Nephron (organoid): ENCODE results near the gene VPS26C.

ENCODE experiments used
- H3K27ac Mint-ChIP-seq, 3 experiments: 2 replicates each; pipeline ENCODE4 v1.8.0; 2020; ENCODE audit warnings: mixed read lengths in 3 of 3, mild to moderate bottlenecking in 2 of 3, moderate library complexity in 1 of 3
- H3K27me3 Mint-ChIP-seq: 2 replicates; pipeline ENCODE4 v1.8.0; 2021; ENCODE audit warnings: low read depth, mild to moderate bottlenecking, moderate library complexity, mixed read lengths
- H3K36me3 Mint-ChIP-seq: 2 replicates; pipeline ENCODE4 v1.8.0; 2020; ENCODE audit warnings: low read depth, mixed read lengths
- H3K4me1 Mint-ChIP-seq: 2 replicates; pipeline ENCODE4 v1.8.0; 2020; ENCODE audit warnings: mixed read lengths
- H3K4me3 Mint-ChIP-seq, 3 experiments: 2 replicates each; pipeline ENCODE4 v1.8.0; 2020; ENCODE audit warnings: mild to moderate bottlenecking in 3 of 3, mixed read lengths in 3 of 3, moderate library complexity in 2 of 3
- H3K9me3 Mint-ChIP-seq: 2 replicates; pipeline ENCODE4 v1.8.0; 2020; ENCODE audit warnings: mixed read lengths
- TF ChIP-seq, protein P1 (sequence below), 3 experiments: fragments of 200-600 bp; sonication (generic); IDR thresholded peaks; one replicate each; pipeline ENCODE4 v1.5.0; 2021; ENCODE audit warnings: antibody characterized with exemption in 3 of 3; ENCODE audit not compliant: unreplicated experiment in 3 of 3

The VPS26C gene

GRCh38 chr21:37195610-37196009 lies 71.5 kb downstream of the VPS26C start:
- Mint-ChIP-seq H3K4me3 (no peak overlapping the region), H3K27ac (no peak overlapping the region), H3K9me3 (no peaks in the 10 kb centered on the region), H3K36me3 (peaks cover 84% of the 10 kb centered on the region), H3K27me3 (no peaks in the 10 kb centered on the region), H3K4me1 (no peaks in the 10 kb centered on the region)
- TF ChIP-seq, protein P1, sequence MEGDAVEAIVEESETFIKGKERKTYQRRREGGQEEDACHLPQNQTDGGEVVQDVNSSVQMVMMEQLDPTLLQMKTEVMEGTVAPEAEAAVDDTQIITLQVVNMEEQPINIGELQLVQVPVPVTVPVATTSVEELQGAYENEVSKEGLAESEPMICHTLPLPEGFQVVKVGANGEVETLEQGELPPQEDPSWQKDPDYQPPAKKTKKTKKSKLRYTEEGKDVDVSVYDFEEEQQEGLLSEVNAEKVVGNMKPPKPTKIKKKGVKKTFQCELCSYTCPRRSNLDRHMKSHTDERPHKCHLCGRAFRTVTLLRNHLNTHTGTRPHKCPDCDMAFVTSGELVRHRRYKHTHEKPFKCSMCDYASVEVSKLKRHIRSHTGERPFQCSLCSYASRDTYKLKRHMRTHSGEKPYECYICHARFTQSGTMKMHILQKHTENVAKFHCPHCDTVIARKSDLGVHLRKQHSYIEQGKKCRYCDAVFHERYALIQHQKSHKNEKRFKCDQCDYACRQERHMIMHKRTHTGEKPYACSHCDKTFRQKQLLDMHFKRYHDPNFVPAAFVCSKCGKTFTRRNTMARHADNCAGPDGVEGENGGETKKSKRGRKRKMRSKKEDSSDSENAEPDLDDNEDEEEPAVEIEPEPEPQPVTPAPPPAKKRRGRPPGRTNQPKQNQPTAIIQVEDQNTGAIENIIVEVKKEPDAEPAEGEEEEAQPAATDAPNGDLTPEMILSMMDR (IDR thresholded peaks at IDR 0.05; ENCODE audit: unreplicated experiment in 3 of 3), result no peak

DNA sequence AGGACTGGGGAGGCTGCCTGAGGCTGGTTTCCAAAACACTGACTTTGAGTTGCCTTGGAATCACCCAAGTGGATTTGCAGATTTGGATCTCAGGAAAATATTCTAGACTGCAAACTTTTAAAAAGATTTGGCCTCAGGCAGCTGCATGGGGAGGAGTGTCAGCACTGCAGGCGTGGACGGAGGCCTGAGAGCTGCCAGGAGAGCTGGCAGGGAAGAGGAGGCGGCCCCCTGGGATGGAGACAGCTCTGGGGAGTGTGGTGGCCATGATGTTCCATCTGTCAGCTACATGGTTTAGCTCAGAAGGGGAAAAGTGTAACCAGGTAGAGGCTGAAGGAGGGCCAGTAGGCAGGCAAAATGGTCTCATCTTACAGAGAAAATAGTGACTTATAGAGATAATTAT lies 72.1 kb downstream of the VPS26C start:
- Mint-ChIP-seq H3K27me3 (no peaks in the 10 kb centered on the region), H3K27ac (no peak overlapping the region), H3K4me1 (no peaks in the 10 kb centered on the region), H3K4me3 (no peak overlapping the region), H3K36me3 (peaks cover 83% of the 10 kb centered on the region), H3K9me3 (no peaks in the 10 kb centered on the region)
- TF ChIP-seq, protein P1 (IDR thresholded peaks at IDR 0.05; ENCODE audit: unreplicated experiment in 3 of 3), result no peak

DNA sequence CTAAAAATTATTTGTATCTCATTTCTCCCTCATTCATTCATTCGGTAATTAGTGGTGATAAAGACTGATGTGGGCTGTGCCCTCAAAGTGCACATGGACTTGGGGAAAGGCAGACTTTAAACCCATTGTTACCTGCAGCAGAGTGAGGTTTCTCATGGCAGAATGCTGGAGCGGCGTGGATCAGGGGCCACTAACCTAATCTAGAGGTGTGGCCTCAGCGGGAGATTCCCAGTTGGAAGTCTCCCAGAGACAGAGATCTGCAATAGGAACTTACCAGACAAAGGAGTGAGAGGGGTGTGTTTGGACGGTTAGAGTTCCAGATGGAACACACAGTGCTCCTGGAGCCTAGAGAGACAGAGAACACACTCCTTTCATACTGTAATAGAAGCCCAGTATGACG lies 73.5 kb downstream of the VPS26C start:
- H3K9me3 Mint-ChIP-seq, result no peaks in the 10 kb centered on the region
- no peaks in the 10 kb centered on the region for H3K27me3 Mint-ChIP-seq
- H3K27ac Mint-ChIP-seq, result peak overlapping the region in 1 of 3 experiments; percentile 6
- TF ChIP-seq, protein P1 (IDR thresholded peaks at IDR 0.05; ENCODE audit: unreplicated experiment in 3 of 3), result no peak
- H3K4me1 Mint-ChIP-seq, result no peaks in the 10 kb centered on the region
- H3K36me3 Mint-ChIP-seq, result peaks cover 83% of the 10 kb centered on the region
- no peak overlapping the region for H3K4me3 Mint-ChIP-seq

- Mint-ChIP-seq H3K27me3 (no peaks in the 10 kb centered on the region), H3K27ac (peak overlapping the region in 2 of 3 experiments; percentile 6 to 42), H3K9me3 (no peaks in the 10 kb centered on the region), H3K4me3 (no peak overlapping the region), H3K36me3 (peaks cover 82% of the 10 kb centered on the region), H3K4me1 (no peaks in the 10 kb centered on the region)
- TF ChIP-seq, protein P1 (IDR thresholded peaks at IDR 0.05; ENCODE audit: unreplicated experiment in 3 of 3), result no peak
Observed at GRCh38 chr21:37193006-37193405, 74.1 kb downstream of the VPS26C start.

GRCh38 chr21:37192019-37192418 lies 75.1 kb downstream of the VPS26C start:
- Mint-ChIP-seq H3K9me3 (no peaks in the 10 kb centered on the region), H3K4me1 (no peaks in the 10 kb centered on the region), H3K4me3 (no peak overlapping the region), H3K27ac (no peak overlapping the region), H3K36me3 (peaks cover 79% of the 10 kb centered on the region), H3K27me3 (no peaks in the 10 kb centered on the region)
- TF ChIP-seq, protein P1 (IDR thresholded peaks at IDR 0.05; ENCODE audit: unreplicated experiment in 3 of 3), result no peak

DNA sequence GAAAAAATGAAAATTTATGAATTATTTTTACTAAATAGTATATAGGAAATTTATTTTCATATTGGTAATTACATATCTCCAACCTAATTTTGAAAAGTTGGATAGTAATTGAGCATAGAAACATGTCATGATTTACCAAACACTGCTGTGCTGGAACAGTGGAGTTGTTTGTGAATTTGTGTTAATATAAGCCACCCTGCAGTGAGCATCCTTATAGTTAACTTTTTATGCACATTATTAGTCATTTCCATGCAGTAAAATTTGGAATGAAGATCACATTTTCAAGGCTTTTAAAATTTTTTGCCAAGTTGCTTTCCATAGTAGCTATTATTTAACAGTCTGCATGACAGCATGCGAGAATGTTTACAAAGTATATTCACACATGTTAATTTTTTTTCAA lies 78.3 kb downstream of the VPS26C start:
- H3K4me1 Mint-ChIP-seq, result no peaks in the 10 kb centered on the region
- TF ChIP-seq, protein P1 (IDR thresholded peaks at IDR 0.05; ENCODE audit: unreplicated experiment in 3 of 3), result no peak

More for the DNA sequence above, 78.3 kb downstream of the VPS26C start:
- Mint-ChIP-seq H3K9me3 (no peaks in the 10 kb centered on the region), H3K27me3 (no peaks in the 10 kb centered on the region), H3K4me3 (no peak overlapping the region), H3K36me3 (peaks cover 80% of the 10 kb centered on the region), H3K27ac (no peak overlapping the region)
